NCI-H2227 (cell line): Measurements from ENCODE around the gene SNUPN.

Source experiments
- DNase-seq: peaks from one replicate; lab custom pipeline; 2025; ENCODE audit not compliant: unreplicated experiment; lab: John Stamatoyannopoulos, UW

Gene SNUPN

DNA sequence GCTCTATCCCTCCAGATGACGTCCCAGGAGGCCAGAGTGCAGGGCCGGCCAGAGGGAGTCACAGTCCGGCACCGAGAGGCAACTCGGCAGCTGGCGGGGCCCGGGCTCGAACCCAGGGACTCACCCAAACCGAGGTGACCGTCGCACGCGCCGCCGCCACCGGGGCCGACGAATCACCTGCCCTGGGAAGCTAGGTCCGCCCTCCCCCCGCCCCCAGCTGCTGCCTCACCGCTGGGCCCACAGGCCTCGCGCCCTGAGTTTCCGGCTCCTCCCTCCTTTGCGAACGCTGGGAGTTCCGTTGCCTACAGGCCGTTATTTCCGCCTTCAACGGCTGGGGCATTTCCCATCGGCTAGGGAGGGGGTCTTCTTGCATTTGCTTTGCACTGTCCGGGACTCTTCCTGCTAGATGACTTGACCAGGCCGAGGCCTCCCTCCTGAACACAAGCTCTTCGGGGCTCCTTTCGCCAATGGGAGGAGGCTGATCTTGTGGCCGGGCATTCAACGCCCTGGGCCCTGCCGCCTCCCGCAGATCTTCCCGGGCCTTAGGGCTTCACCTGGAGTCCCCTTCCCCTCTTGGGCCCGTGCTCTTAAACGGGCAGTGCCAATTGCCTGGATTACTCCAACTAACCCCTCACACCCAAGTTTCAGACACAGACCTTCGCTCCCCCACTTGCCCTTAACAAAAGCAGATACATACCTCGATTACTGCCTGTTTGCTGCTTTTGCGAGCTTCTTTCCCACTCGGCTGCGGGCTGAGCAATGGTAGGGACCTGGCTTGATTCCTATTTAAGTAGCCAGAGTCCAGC, at the start of gene SNUPN:
TSS of gene SNUPN (minus strand) at position 184 of the 806 bp plus-strand sequence. CDS start 4,674 bp downstream, outside the sequence.
- DNase-seq: peak; percentile 95

DNA sequence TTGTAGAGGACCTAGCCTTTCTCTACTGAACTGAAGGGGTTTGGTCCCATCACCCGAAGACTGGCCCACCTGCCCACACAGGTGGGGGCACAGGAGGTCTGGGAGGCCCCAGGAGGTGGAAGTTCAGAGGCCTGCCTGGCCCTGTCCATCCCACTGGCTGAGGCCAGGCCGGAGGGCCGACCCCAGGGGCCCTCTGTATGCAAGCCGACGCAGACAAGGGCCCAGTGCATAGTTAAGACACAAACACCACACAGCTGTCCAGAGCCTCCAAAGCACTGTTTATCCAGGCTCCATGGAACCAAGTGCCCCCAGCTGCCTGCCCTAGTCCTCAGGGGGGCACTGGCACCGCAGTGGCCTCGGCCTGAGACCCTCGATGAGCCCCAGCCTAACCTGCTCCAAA, 48.8 kb upstream of the SNUPN start:
- no peak for DNase-seq

DNA sequence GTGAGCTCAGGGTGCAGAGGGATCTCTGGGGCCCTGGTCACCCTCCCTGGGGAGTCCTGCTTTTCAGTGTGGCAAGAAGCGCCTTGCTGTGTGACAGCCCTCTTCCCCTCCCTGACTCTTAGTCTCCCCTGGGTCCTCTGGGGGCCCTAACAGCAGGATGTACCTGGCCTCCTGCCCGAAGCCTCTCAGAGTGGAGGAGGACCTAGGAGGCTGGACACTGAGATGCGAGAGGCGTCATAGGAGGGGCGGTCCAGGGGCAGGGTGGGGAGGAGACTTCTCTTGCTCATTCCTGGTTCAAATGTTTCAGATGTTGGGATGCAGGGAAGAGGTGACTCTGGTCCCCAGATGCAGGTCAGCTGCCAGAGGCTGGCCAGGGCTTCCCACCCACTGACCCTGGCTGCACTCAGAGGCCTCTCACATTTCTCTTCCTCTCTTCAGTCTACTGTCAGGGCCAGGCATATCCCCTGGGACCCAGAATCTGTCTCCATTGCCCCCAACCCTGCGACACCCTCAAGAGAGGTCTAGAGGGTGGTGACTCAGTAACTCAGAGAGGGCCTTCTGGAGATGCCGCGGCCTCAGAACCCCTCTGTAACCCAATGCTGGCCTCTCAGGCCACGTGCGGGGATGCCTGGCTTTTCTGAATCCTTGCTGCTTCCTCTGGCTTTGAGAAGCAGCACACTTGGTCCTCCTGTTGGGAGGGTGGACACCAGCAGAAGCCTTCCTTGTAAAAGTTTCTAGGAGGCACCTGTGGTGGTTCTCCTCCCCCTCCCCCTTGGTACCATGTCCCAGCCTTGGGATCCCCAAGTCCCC, 48.1 kb upstream of the SNUPN start:
- no peak for DNase-seq

DNA sequence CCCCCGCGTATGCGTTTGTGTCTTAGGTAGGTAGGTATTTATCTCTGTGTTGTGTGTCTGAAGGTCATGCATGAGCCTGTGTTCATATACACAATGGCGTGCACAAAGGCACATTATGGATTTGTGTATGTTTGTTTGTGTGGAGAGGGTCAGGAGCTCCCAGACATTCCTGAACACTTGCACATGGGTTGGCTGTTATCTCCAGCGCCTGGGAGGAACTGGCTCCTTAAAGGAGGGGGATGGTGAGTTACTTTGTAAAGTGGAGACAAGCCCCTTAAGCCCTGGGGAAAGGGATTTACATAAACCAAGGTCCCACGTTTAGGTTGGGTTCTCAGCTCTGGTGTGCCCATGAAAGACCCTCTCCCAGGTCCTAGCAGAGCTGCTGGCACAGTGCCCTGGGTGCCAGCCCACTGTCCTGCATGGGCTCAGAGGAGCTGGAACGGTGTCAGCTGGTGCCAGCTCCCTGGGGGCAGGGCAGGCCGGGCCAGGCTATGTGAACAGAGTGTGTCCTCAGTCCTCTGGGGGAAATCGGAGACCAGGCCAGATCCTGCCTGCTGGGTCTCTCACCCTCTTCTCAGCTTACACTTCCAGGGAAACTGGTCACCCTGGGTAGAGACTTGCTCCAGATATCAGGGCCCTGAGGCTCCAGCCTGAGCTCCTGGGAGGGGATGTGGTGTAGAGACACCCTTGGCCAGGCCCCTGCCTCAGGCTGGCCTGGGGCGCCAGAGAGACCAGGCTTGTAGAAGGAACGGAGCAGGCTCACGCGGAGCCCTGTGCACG, 47.3 kb upstream of the SNUPN start:
- no peak for DNase-seq

DNA sequence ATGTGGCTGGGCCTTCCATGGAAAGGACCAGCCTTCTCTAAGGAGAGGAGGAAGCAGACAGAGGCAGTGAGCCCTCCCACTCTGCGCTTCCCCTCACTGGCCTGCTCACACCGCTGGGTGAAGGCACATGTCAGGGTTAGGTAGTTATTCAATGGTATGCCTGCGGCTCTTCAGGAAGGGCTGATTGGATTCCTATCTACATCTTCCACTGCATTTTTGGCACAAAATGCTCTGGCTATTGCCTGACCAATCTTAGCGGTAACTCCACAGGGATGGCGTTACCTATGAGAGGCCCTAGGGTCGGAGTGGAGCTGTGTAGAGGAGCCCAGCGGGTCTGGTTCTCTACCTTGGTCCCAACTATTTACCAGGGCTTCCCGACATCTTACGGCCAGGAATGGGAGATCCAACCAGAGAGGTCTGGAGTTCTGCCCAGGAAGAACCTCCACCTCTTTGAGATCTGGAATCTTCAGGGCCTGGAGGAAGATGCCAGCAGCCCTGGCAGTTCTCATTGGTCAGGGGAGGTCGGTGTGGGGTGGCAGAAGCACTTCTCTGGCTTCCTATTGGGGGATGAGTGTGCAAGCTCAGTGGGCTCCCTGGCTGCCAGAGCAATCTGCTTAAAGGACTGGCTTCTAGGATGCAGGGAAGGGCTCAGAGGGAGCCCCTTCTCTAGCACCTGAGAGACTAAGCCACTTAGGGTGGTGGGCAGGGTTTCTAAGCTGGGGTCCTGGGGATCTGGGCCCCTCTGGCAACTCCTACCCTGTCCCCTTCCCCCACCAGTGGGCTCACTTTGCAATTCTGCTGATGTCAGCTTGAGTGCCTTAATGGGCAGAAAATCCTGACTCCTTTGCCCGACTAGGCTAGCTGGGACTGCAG, 46.4 kb upstream of the SNUPN start:
- no peak for DNase-seq

DNA sequence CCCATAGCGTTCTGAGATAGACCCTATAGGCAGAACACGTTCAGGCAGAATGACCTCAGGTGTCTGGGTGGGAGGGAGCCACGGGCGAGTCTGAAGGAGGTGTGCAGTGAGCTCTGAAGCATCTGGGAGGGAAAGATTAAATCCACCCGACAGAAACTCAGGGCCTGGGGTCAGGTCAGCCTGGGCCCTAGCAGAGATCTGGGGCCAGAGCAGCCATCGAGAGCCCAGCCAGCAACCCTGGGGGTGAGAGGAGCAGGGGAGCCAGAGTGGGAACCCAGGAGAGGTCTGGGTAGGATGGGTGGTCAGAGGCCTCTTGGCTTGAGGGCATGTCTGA, 44.3 kb upstream of the SNUPN start:
- no peak for DNase-seq

DNA sequence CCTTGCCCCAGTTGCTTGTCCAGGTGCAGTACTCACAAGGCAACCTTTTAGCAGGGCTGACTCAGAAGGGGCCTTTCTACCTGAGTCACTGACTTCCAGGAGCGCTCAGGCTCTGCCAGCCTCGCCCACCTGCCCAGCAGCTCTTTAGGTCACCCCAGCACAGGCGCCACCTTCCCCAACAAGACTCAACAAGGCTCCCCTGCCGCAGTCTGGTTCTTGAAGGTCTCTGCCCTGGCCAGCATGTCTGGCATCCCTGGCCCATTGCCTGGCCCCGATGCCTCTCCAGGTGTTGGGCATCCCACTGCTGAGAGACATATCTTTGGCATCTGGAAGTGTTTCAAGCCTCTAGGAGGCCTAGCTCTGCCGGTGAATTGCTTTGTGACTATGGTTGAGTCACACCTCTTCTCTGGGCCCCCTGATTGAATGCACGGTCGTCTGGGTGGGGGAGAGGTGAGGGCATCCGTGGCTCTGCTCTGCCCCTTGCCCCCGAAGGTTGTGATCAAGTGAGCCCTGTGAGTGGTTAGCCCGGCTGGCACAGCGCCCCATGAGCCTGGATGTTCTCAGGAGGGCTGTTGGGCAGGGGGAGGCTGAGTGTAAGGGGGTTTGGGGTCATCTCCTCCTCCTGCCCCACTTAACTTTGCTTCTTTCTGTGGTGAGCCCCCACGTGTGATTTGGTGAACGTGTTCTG, 43.8 kb upstream of the SNUPN start:
- no peak for DNase-seq

DNA sequence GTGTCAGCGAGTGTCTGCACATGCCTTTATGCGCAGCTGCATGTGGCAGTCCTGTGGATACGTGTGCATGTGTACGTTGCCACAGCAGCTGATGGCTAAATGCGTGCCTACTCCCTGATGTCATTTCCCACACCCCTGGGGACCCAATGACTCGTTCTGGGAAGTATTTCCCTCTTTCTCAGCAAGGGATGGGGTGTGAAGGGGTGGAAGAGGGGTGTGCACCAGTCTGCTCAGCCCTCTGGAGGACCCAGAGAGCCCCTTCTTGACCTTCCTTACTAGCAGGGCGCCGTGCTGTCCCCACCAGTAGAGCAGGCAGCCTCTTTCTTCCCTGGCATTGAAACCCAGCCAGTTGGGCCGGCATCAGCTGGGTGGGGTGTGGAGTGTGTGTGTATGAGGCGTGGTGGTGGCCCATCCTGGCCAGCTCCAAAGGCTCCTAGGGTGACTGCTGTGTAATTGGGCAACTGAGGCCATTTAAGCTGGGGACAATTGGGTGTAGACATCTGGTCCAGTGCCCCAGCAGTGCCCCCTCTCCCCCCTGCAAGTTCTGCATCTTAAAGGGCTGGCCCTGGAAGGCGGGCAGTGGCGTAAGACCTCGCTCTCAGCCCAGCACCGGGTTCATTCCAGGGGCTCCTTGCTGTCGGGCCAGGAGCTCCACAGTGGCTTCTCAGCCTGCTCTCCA, 41.4 kb upstream of the SNUPN start:
- no peak for DNase-seq

DNA sequence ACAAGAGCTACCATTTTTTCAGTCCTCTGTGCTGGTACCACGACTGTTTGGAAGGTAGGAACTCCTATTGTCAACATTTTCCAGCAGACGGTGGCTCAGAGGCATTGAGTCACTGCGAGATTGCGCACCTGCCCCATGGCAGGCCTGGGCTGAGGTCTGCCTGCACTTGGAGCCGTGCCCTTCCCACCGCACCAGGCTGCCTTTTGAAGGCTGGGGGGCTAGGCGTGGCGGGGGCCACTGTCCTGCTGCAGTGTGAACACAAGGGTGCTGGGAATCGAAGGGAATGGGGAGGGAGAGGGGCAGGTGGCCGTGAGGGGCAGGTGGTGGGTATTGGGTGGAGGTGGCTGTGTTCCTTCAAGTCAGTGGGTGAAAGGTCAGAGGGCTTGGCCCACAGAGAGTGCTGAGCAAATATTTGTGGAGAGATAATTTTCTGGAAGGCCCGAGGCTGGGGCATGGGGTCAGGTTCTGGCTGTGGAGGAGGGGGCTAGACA, 38.5 kb upstream of the SNUPN start:
- no peak for DNase-seq

DNA sequence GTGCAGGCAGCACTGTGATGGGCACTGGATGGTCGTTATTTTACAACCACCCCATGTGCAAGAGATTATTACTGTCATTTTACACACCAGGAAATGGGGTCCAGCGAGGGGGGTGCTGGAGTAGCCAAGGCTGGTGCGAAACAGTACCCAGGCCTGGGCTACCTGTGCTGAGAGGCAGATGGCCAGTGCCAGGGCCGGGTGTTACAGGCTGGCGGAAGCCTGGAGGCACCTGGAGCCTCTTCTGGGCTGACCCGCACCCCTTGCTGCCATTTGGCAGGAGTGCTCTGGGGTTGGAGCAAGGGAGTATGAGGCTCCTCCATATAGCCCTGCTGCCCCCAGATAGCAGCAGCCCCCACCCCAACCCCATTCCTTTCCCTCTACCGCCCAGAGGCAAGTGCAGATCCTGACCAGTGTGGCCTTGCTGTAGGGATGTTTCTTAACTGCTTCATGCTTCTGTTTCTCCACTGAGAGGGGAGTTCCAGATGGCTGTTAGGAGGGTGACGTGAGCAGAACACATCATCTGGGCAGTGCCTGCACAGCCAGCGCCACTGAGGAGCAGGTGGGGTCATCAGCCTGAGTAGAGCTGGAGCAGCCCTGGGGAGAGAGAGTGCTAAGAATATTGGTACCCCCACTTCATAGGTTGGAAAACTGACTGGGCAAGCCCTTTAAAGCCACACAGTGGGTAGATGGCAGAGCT, 37.4 kb upstream of the SNUPN start:
- no peak for DNase-seq

DNA sequence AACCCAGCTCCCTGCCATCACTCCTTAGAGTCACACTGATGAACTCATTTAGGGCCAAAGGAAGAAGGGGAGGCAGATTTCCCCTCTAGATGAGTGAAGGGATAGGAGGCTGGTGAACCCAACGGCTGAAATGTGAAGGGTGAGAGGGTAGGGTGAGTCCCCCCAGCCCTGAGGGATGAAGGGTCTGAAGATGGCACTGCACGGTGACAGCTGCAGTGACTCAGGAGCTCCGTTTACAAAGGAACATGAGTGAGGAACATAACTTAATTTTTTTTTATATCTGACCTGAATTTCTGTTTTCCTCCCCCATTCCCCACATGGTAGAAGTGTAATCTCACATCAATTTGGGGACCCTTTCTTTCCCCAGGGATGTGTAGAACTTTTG, 36.2 kb upstream of the SNUPN start:
- DNase-seq: no peak

DNA sequence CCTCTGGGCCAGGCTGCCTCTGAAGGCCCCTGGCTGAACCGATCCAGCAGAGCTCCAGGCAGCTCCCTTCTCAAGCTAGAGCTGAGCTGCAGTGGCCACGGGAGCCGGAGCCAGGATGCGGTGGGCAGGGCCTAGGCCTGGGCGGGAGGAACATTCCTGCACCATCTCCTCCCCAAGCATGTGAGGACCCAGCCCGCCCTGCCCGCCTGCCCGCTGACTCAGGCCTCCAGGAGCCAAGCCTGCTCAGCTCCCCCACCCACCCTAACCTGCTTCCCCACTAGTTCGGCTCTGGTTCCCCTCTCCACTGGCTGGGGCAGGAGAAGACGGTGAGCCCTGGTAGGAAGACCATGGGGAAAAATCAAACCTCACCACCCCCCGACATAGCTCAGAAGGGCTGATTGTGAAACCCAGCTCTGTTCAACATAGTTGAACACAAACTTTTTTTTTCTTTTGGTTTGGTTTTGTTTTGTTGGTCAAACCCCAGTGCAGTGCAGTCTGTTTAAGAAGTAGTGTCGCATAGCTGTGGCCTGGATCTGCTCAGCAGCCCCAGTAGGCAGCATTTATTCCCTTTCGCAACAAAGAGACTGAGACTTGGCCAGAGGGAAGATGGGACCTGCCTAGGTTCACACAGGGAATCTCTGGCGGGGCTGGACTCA, 35.7 kb upstream of the SNUPN start:
- DNase-seq: no peak

DNA sequence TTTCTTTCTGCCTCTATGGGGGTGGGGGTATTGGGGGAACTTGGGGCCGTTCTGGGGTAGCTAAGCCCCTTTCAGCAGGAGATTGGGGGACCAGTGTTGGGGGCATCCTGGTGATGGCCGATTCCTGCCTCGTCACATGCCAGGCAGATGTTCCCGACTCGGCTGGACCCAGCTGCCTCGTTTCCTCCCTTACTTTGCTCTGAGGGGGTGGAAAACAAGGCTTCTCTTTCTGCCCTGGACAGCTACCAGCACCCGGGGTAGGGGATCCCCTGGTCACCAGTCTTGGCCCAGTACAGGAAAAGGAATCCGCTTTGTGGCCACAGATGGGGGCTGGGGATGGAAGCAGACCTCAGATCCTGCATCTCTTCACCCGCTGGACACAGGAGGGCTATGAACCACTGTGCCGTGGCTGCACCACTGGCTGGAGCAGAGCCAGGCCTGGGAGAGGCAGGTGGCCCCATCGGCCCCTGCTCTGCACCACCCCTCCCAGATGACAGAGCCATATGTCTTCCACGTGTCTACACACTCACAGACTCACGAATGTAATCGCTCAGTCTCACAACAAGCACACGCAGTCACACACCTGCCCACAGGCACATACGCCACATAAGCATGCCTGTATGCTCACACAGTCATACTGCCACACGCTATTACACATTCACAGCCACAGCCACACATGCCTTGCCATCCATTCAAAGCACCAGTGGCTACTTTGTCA, 34.6 kb upstream of the SNUPN start:
- DNase-seq: no peak

DNA sequence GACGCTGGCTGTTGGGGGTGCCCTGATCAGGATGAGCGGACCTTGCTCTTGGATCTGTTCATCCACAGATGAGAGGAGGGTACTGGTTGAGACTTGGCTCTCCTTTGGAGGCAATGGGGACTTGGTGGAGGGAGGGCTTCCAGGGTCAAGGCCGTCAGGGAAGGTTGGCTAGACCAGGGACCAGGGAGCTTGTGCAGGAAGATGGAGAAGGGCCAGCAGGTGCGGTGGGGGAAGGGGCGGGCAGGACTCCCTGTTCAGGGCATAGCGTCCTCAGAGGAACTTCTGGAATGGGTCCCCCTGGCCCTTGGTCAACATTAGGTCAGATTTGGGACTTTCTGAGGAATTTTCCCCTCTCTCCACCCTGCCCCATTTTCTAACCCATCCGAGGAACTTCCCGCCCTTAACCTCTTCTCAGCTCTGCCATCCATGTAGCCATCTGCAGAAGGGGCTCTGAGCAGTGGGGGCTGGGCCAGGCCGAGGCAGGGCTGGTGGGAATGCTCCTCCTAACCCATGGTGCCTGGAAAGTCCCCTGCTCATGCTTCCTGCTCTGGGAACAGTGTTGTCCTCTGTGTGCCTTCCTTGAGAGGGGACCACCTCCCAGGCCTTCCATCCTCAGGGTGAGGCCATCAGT, 33.7 kb upstream of the SNUPN start:
- no peak for DNase-seq

DNA sequence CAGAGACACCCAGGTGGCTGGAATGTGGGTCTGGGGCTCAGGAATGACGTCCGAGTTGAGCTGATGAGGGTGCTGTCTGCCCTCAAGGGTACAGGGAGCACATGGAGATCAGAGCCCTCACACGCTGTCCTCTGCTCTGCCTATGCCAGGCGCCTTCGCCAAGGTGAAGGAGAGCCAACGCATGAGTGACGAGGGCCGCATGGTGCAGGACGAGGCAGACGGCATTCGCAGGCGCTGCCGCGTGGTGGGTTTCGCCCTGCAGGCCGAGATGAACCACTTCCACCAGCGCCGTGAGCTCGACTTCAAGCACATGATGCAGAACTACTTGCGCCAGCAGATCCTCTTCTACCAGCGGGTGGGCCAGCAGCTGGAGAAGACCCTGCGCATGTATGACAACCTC, 31.3 kb upstream of the SNUPN start:
- DNase-seq: no peak

DNA sequence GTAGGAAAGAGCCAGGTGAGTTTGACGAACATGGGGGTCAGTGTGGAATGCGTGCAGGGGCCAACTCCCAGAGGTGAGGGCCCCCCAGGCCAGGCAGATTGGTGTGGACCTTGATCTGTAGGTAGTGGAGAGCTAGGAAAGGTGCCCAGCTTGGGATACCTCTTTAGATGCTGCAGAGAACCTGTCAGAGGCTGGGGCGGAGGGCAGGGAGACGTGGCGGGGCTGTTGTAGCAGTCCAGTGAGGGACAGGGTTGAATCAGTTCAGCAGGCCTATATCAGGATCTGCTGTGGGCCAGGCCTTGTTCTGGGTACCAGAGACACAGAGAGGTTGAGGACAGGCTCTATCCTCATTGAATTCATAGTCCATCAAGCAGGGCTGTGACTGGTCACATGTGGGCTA, 30.8 kb upstream of the SNUPN start:
- no peak for DNase-seq

DNA sequence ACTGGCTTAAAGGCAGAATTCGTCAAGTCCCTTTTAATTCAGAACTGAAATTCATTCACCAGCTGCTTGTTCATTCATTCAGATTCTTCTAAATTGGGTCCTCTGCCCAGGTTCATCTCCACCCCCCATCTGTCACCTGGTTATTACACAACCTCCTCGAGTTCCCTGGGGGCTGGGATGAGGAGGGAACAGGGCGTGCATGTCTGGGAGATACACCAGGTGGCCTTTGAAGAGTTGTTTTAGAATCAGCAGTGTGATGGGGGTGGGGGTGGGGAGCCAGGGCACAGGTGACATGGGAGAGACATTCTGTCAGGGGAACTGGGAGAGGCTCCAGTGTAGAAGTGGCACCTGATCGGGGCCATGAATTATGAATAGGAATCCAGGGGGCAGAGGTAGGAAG, 30.4 kb upstream of the SNUPN start:
- DNase-seq: no peak
